K562 (cell line): ENCODE results near the gene TCF15. TPM values are rescaled to one million over a fixed set of nuclear protein-coding genes. Genes with fewer than 3 reads are reported as not detected.
A peak's percentile ranks its signal among the peaks of the same experiment; 100 is the strongest.

Experiments used
- BCL6 ChIP-seq: fragments of 250-450 bp; sonication (Bioruptor Pico); IDR thresholded peaks from 2 replicates; pipeline ENCODE4 v1.4.0; 2020
- BCOR ChIP-seq: fragments of 450-650 bp; IDR thresholded peaks from 2 replicates; pipeline ENCODE4 v1.6.1; 2016
- CREBBP ChIP-seq: IDR thresholded peaks from one replicate; pipeline ENCODE4 v1.6.1; 2012; ENCODE audit warnings: low read depth, mild to moderate bottlenecking, control low read depth, inconsistent platforms, low read length
- NFRKB ChIP-seq: fragments of 450-650 bp; IDR thresholded peaks from 2 replicates; pipeline ENCODE4 v1.6.1; 2016; ENCODE audit warnings: low read depth
- SP2 ChIP-seq: IDR thresholded peaks from 2 replicates; pipeline ENCODE4 v1.6.1; 2011; ENCODE audit warnings: mild to moderate bottlenecking, low read depth, low read length, moderate library complexity; ENCODE audit not compliant: poor library complexity, severe bottlenecking; ENCODE audit errors: extremely low read depth
- polyA plus RNA-seq, 8 experiments: library from polyadenylated mRNA; depleted of rRNA in 4 of 8; stranded (reverse) in 5 of 8; unstranded in 3 of 8; fragments of >200 nt; fragmentation: Nextera tagmentation in 2 of 8; fragmentation: Illumina TruSeq in 1 of 8; extraction: Ambion mirVana in 2 of 8; extraction: Trizol in 1 of 8; gene quantifications; 2 replicates each; pipeline versions ENCODE4 v1.2.1 to v1.2.3, GENCODE V29; 2011 to 2014; ENCODE audit warnings: inconsistent platforms in 1 of 8, missing spikeins in 1 of 8
- total RNA-seq, 7 experiments: library from RNA; depleted of rRNA in 6 of 7; stranded (reverse); fragments of >200 nt in 6 of 7; fragmentation: Illumina TruSeq in 2 of 7; extraction: Trizol in 2 of 7; gene quantifications; 2 replicates each; pipeline versions ENCODE4 v1.2.1 to v1.2.3, GENCODE V29; 2011 to 2021; ENCODE audit warnings: low replicate concordance in 1 of 7
- TF ChIP-seq, protein P1 (sequence below): sonication (generic); formaldehyde crosslinking; IDR thresholded peaks from 2 replicates; pipeline ENCODE4 v1.8.1; 2022; ENCODE audit warnings: missing genetic modification reagents
- TF ChIP-seq, protein P2 (sequence below), 2 experiments: fragments of 450-650 bp; formaldehyde crosslinking in 1 of 2; IDR thresholded peaks; 2 replicates each; pipeline versions ENCODE4 v1.4.0 to v1.6.1; 2014 to 2020; ENCODE audit warnings: mild to moderate bottlenecking in 2 of 2, borderline replicate concordance in 1 of 2, low read depth in 1 of 2
- TF ChIP-seq, protein P3 (sequence below): fragments of 450-650 bp; IDR thresholded peaks from 2 replicates; pipeline ENCODE4 v1.7.1; 2018; ENCODE audit warnings: mild to moderate bottlenecking, low read depth; ENCODE audit not compliant: partially characterized antibody
- TF ChIP-seq, protein P4 (sequence below): fragments of 150-350 bp; IDR thresholded peaks from 2 replicates; pipeline ENCODE4 v1.6.1; 2014; ENCODE audit warnings: low read depth, mild to moderate bottlenecking, low read length, borderline replicate concordance
- TF ChIP-seq, protein P5 (sequence below): fragments of 450-650 bp; IDR thresholded peaks from 2 replicates; pipeline ENCODE4 v1.6.1; 2016

The TCF15 gene
- total and polyA plus RNA-seq, 9 of the 15 experiments (the other 6 are each of a cell fraction or from before 2014, with no cell fraction given), result 0.04 to 5.0 (median 1.2) TPM

GRCh38 chr20:652615-653109 lies 42.6 kb upstream of the TCF15 start (continued):
- TF ChIP-seq, protein P1, sequence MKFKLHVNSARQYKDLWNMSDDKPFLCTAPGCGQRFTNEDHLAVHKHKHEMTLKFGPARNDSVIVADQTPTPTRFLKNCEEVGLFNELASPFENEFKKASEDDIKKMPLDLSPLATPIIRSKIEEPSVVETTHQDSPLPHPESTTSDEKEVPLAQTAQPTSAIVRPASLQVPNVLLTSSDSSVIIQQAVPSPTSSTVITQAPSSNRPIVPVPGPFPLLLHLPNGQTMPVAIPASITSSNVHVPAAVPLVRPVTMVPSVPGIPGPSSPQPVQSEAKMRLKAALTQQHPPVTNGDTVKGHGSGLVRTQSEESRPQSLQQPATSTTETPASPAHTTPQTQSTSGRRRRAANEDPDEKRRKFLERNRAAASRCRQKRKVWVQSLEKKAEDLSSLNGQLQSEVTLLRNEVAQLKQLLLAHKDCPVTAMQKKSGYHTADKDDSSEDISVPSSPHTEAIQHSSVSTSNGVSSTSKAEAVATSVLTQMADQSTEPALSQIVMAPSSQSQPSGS (CRISPR knock-in tag), result no peak
- TF ChIP-seq, protein P2, sequence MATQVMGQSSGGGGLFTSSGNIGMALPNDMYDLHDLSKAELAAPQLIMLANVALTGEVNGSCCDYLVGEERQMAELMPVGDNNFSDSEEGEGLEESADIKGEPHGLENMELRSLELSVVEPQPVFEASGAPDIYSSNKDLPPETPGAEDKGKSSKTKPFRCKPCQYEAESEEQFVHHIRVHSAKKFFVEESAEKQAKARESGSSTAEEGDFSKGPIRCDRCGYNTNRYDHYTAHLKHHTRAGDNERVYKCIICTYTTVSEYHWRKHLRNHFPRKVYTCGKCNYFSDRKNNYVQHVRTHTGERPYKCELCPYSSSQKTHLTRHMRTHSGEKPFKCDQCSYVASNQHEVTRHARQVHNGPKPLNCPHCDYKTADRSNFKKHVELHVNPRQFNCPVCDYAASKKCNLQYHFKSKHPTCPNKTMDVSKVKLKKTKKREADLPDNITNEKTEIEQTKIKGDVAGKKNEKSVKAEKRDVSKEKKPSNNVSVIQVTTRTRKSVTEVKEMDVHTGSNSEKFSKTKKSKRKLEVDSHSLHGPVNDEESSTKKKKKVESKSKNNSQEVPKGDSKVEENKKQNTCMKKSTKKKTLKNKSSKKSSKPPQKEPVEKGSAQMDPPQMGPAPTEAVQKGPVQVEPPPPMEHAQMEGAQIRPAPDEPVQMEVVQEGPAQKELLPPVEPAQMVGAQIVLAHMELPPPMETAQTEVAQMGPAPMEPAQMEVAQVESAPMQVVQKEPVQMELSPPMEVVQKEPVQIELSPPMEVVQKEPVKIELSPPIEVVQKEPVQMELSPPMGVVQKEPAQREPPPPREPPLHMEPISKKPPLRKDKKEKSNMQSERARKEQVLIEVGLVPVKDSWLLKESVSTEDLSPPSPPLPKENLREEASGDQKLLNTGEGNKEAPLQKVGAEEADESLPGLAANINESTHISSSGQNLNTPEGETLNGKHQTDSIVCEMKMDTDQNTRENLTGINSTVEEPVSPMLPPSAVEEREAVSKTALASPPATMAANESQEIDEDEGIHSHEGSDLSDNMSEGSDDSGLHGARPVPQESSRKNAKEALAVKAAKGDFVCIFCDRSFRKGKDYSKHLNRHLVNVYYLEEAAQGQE (IDR thresholded peaks at IDR 0.05; ENCODE audit: borderline replicate concordance), result no peak
- TF ChIP-seq, protein P2 (CRISPR knock-in tag; IDR thresholded peaks at IDR 0.05; ENCODE audit: low read depth), result no peak
- TF ChIP-seq, protein P3, sequence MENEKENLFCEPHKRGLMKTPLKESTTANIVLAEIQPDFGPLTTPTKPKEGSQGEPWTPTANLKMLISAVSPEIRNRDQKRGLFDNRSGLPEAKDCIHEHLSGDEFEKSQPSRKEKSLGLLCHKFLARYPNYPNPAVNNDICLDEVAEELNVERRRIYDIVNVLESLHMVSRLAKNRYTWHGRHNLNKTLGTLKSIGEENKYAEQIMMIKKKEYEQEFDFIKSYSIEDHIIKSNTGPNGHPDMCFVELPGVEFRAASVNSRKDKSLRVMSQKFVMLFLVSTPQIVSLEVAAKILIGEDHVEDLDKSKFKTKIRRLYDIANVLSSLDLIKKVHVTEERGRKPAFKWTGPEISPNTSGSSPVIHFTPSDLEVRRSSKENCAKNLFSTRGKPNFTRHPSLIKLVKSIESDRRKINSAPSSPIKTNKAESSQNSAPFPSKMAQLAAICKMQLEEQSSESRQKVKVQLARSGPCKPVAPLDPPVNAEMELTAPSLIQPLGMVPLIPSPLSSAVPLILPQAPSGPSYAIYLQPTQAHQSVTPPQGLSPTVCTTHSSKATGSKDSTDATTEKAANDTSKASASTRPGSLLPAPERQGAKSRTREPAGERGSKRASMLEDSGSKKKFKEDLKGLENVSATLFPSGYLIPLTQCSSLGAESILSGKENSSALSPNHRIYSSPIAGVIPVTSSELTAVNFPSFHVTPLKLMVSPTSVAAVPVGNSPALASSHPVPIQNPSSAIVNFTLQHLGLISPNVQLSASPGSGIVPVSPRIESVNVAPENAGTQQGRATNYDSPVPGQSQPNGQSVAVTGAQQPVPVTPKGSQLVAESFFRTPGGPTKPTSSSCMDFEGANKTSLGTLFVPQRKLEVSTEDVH, result no peak
- TF ChIP-seq BCOR, result peak; percentile 98
- no peak for TF ChIP-seq CREBBP
- no peak for TF ChIP-seq SP2
- TF ChIP-seq, protein P4, sequence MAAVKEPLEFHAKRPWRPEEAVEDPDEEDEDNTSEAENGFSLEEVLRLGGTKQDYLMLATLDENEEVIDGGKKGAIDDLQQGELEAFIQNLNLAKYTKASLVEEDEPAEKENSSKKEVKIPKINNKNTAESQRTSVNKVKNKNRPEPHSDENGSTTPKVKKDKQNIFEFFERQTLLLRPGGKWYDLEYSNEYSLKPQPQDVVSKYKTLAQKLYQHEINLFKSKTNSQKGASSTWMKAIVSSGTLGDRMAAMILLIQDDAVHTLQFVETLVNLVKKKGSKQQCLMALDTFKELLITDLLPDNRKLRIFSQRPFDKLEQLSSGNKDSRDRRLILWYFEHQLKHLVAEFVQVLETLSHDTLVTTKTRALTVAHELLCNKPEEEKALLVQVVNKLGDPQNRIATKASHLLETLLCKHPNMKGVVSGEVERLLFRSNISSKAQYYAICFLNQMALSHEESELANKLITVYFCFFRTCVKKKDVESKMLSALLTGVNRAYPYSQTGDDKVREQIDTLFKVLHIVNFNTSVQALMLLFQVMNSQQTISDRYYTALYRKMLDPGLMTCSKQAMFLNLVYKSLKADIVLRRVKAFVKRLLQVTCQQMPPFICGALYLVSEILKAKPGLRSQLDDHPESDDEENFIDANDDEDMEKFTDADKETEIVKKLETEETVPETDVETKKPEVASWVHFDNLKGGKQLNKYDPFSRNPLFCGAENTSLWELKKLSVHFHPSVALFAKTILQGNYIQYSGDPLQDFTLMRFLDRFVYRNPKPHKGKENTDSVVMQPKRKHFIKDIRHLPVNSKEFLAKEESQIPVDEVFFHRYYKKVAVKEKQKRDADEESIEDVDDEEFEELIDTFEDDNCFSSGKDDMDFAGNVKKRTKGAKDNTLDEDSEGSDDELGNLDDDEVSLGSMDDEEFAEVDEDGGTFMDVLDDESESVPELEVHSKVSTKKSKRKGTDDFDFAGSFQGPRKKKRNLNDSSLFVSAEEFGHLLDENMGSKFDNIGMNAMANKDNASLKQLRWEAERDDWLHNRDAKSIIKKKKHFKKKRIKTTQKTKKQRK, result no peak
- TF ChIP-seq BCL6 (CRISPR knock-in tag), result no peak
- TF ChIP-seq, protein P5, sequence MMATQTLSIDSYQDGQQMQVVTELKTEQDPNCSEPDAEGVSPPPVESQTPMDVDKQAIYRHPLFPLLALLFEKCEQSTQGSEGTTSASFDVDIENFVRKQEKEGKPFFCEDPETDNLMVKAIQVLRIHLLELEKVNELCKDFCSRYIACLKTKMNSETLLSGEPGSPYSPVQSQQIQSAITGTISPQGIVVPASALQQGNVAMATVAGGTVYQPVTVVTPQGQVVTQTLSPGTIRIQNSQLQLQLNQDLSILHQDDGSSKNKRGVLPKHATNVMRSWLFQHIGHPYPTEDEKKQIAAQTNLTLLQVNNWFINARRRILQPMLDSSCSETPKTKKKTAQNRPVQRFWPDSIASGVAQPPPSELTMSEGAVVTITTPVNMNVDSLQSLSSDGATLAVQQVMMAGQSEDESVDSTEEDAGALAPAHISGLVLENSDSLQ, result no peak
- no peak for TF ChIP-seq NFRKB
